Neural progenitor cell (in vitro differentiated cells): ENCODE measurements around the gene PHLPP1. TPM values are rescaled to one million over a fixed set of nuclear protein-coding genes. Genes with fewer than 3 reads are reported as not detected.

Experiments used
- DNase-seq: peaks from one replicate; pipeline ENCODE4 v3.0.0-alpha.2; 2016; ENCODE audit warnings: low spot score
- H2AFZ ChIP-seq: fragments of 200-600 bp; sonication (generic); replicated peaks from 2 replicates; pipeline ENCODE4 v1.6.1; 2016; ENCODE audit warnings: antibody characterized with exemption
- H3F3A ChIP-seq: fragments of 200-600 bp; sonication (generic); 2 replicates; pipeline ENCODE4 v1.6.1; 2016; ENCODE audit warnings: antibody characterized with exemption, low read depth
- H3K27ac ChIP-seq: fragments of 200-600 bp; sonication (generic); 2 replicates; pipeline ENCODE4 v1.5.1; 2016; ENCODE audit warnings: mild to moderate bottlenecking
- H3K27me3 ChIP-seq: fragments of 200-600 bp; sonication (generic); 2 replicates; pipeline ENCODE4 v1.6.1; 2016; ENCODE audit warnings: mild to moderate bottlenecking, moderate library complexity
- H3K36me3 ChIP-seq: fragments of 200-600 bp; sonication (generic); 2 replicates; pipeline ENCODE4 v1.5.1; 2016
- H3K4me1 ChIP-seq: fragments of 200-600 bp; sonication (generic); 2 replicates; pipeline ENCODE4 v1.6.1; 2016; ENCODE audit warnings: mixed run types
- H3K4me2 ChIP-seq: fragments of 200-600 bp; sonication (generic); 2 replicates; pipeline ENCODE4 v1.6.1; 2016
- H3K4me3 ChIP-seq: fragments of 200-600 bp; sonication (generic); 2 replicates; pipeline ENCODE4 v1.5.1; 2016
- H3K79me2 ChIP-seq: fragments of 200-600 bp; sonication (generic); 2 replicates; pipeline ENCODE4 v1.6.1; 2016; ENCODE audit warnings: low read depth
- H3K9ac ChIP-seq: fragments of 200-600 bp; sonication (generic); 2 replicates; pipeline ENCODE4 v1.6.1; 2016
- H3K9me3 ChIP-seq: fragments of 200-600 bp; sonication (generic); 2 replicates; pipeline ENCODE4 v1.5.1; 2016; ENCODE audit warnings: low read depth
- H4K20me1 ChIP-seq: fragments of 200-600 bp; sonication (generic); 2 replicates; pipeline ENCODE4 v1.6.1; 2016; ENCODE audit warnings: low read depth
- H3K27ac Mint-ChIP-seq: 3 replicates; pipeline ENCODE4 v1.8.0; 2021; ENCODE audit warnings: mixed read lengths
- H3K27me3 Mint-ChIP-seq: 2 replicates; pipeline ENCODE4 v1.8.0; 2022; ENCODE audit warnings: low read depth, mild to moderate bottlenecking, inconsistent platforms, moderate library complexity, mixed read lengths; ENCODE audit not compliant: insufficient read depth
- H3K36me3 Mint-ChIP-seq: 3 replicates; pipeline ENCODE4 v1.8.0; 2021; ENCODE audit warnings: mixed read lengths
- H3K4me1 Mint-ChIP-seq: 3 replicates; pipeline ENCODE4 v1.8.0; 2021; ENCODE audit warnings: mixed read lengths
- H3K4me3 Mint-ChIP-seq: 3 replicates; pipeline ENCODE4 v1.8.0; 2021; ENCODE audit warnings: mild to moderate bottlenecking, moderate library complexity, mixed read lengths
- H3K9me3 Mint-ChIP-seq: 3 replicates; pipeline ENCODE4 v1.8.0; 2020; ENCODE audit warnings: mixed read lengths
- EZH2 ChIP-seq: fragments of 200-600 bp; sonication (generic); IDR thresholded peaks from 2 replicates; pipeline ENCODE4 v1.6.1; 2017; ENCODE audit warnings: antibody characterized with exemption, mild to moderate bottlenecking, moderate library complexity
- EZH2phosphoT487 ChIP-seq: fragments of 200-600 bp; sonication (generic); IDR thresholded peaks from 2 replicates; pipeline ENCODE4 v1.6.1; 2017; ENCODE audit warnings: antibody characterized with exemption
- total RNA-seq: library from RNA; depleted of rRNA; stranded (reverse); fragments of >200 nt; gene quantifications from 2 replicates; pipeline ENCODE4 v1.2.3, GENCODE V29; 2015; ENCODE audit warnings: low replicate concordance
- TF ChIP-seq, protein P1 (sequence below): fragments of 200-600 bp; sonication (generic); IDR thresholded peaks from 2 replicates; pipeline ENCODE4 v1.5.1; 2017; ENCODE audit warnings: antibody characterized with exemption, mild to moderate bottlenecking

The PHLPP1 gene
- total RNA-seq, 1 donor from 2014 or later = 20.8 TPM

DNA sequence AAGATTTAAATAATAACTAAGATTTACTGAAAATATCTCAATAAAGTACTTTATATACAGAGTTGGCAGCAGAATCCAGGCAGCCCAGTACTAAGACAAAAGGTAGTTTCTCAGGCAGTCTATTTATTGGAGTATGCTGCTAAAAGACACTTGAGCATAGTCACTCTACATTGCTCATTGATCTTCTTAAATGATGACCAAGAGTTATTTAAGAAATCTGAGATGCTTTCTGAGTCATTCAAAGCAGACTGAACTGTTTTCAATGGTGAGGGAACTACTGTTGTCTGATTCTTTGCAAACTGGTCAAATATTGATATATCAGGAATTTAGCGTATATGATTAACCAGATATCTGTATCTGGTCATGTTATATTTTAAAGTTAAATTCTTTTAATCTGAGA lies 133.6 kb downstream of the PHLPP1 start:
- no peak overlapping the region for H2AFZ ChIP-seq
- no peaks in the 10 kb centered on the region for H3K27me3 ChIP-seq
- Mint-ChIP-seq H3K27me3 (peaks cover 4% of the 10 kb centered on the region), H3K36me3 (peaks cover 10% of the 10 kb centered on the region), H3K27ac (no peak overlapping the region), H3K4me1 (peaks cover 15% of the 10 kb centered on the region), H3K4me3 (no peak overlapping the region), H3K9me3 (no peaks in the 10 kb centered on the region)
- no peaks in the 10 kb centered on the region for H3K36me3 ChIP-seq
- DNase-seq = no peak
- H3K79me2 ChIP-seq = peaks cover 9% of the 10 kb centered on the region
- no peaks in the 10 kb centered on the region for H3K9me3 ChIP-seq
- no peak overlapping the region for H3K27ac ChIP-seq
- TF ChIP-seq EZH2 = no peak
- TF ChIP-seq, protein P1, sequence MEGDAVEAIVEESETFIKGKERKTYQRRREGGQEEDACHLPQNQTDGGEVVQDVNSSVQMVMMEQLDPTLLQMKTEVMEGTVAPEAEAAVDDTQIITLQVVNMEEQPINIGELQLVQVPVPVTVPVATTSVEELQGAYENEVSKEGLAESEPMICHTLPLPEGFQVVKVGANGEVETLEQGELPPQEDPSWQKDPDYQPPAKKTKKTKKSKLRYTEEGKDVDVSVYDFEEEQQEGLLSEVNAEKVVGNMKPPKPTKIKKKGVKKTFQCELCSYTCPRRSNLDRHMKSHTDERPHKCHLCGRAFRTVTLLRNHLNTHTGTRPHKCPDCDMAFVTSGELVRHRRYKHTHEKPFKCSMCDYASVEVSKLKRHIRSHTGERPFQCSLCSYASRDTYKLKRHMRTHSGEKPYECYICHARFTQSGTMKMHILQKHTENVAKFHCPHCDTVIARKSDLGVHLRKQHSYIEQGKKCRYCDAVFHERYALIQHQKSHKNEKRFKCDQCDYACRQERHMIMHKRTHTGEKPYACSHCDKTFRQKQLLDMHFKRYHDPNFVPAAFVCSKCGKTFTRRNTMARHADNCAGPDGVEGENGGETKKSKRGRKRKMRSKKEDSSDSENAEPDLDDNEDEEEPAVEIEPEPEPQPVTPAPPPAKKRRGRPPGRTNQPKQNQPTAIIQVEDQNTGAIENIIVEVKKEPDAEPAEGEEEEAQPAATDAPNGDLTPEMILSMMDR = no peak
- TF ChIP-seq EZH2phosphoT487 = no peak
- no peaks in the 10 kb centered on the region for H3F3A ChIP-seq
- H4K20me1 ChIP-seq = peaks cover 6% of the 10 kb centered on the region
- no peak overlapping the region for H3K9ac ChIP-seq
- H3K4me3 ChIP-seq = no peak overlapping the region
- H3K4me1 ChIP-seq = peaks cover 9% of the 10 kb centered on the region
- H3K4me2 ChIP-seq = no peak overlapping the region

DNA sequence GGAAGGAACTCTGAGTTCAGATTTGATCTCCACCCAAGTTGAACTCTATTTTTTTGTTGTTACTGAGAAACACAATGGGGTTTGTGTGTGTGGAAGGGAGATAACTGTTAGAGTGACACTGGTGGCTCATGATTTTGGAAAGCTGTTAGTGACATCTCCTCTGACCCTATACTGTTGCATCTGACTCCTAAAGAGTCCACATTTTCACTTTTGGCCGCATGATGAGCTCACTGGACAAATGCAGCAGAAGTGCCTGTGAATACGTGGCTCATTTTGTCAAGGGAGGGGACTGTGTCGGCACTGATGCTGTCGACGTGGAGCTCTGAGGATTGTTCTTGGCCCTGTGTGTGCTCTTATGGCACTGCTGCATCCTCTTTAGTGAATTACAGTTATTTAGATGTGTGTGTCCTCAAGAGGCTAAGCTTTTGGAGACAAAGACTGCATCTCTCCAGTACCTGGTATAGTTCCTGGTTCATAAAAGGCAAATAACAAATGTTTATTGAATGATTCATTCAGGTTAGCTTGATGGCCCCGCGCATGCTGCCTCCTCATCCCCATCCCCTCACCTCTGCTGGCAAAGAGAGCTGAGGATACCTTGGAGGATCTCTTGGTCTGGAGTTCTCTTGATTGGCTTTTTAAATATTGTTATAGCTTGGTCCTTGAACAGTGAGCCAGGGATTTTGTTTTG lies 135.4 kb downstream of the PHLPP1 start:
- no peaks in the 10 kb centered on the region for H3F3A ChIP-seq
- no peak overlapping the region for H2AFZ ChIP-seq
- no peak overlapping the region for H3K4me3 Mint-ChIP-seq
- H3K9me3 ChIP-seq = no peaks in the 10 kb centered on the region
- no peaks in the 10 kb centered on the region for H3K9me3 Mint-ChIP-seq
- no peak overlapping the region for H3K9ac ChIP-seq
- H3K27me3 ChIP-seq = no peaks in the 10 kb centered on the region
- H3K27me3 Mint-ChIP-seq = peaks cover 6% of the 10 kb centered on the region
- peaks cover 9% of the 10 kb centered on the region for H3K4me1 ChIP-seq
- H3K4me2 ChIP-seq = no peak overlapping the region
- peaks cover 17% of the 10 kb centered on the region for H3K36me3 Mint-ChIP-seq
- no peak overlapping the region for H3K27ac ChIP-seq
- DNase-seq = no peak
- peaks cover under 1% of the 10 kb centered on the region for H4K20me1 ChIP-seq
- peaks cover 11% of the 10 kb centered on the region for H3K79me2 ChIP-seq
- H3K27ac Mint-ChIP-seq = peak overlapping the region; percentile 12
- TF ChIP-seq EZH2 (no peak), EZH2phosphoT487 (no peak)
- TF ChIP-seq, protein P1 = no peak
- H3K36me3 ChIP-seq = no peaks in the 10 kb centered on the region
- H3K4me3 ChIP-seq = no peak overlapping the region
- H3K4me1 Mint-ChIP-seq = peaks cover 4% of the 10 kb centered on the region

DNA sequence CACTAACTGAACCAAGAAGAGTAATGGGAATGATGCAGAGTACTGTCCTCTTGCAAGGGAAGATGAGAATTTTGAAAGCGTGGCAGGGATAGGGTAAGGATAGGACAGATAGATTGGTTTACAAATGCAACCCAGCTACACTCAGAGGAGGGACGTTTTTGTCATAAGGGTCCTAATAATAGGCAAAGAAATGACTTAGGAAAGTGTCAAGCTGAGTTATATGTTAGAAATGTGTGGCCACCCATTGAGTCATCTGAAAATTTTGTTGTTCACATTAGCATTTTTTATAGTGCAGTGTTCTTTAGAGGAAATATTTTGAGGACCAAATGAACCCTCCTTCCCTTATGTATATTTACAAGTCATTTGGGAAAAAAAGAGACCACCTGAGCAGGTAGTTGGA lies 137.5 kb downstream of the PHLPP1 start:
- peaks cover 19% of the 10 kb centered on the region for H3K36me3 Mint-ChIP-seq
- Histone ChIP-seq H3K9ac (no peak overlapping the region), H3K9me3 (no peaks in the 10 kb centered on the region), H3F3A (no peaks in the 10 kb centered on the region), H4K20me1 (no peaks in the 10 kb centered on the region), H3K79me2 (peaks cover 11% of the 10 kb centered on the region), H3K4me2 (no peak overlapping the region), H3K27me3 (no peaks in the 10 kb centered on the region), H3K36me3 (no peaks in the 10 kb centered on the region), H3K27ac (no peak overlapping the region), H3K4me1 (no peaks in the 10 kb centered on the region), H2AFZ (no peak overlapping the region), H3K4me3 (no peak overlapping the region)
- H3K9me3 Mint-ChIP-seq = no peaks in the 10 kb centered on the region
- H3K27ac Mint-ChIP-seq = no peak overlapping the region
- H3K27me3 Mint-ChIP-seq = peaks cover 6% of the 10 kb centered on the region
- H3K4me3 Mint-ChIP-seq = no peak overlapping the region
- H3K4me1 Mint-ChIP-seq = no peaks in the 10 kb centered on the region
- TF ChIP-seq, protein P1 = no peak
- TF ChIP-seq EZH2phosphoT487 (no peak), EZH2 (no peak)
- no peak for DNase-seq
